HCT116 (cell line): Measurements from ENCODE around the gene GTF2A1. TPM values are rescaled to one million over a fixed set of nuclear protein-coding genes. Genes with fewer than 3 reads are reported as not detected.

Source experiments
- ATAC-seq: fragments of 200-7000 bp; cut with Tn5 transposase; 2 replicates; pipeline ENCODE4 v1.9.1; 2020; ENCODE audit warnings: mild to moderate bottlenecking, moderate library complexity
- BruUV-seq: library from RNA; stranded (reverse); fragments of 400-500 nt; replicated peaks from 2 replicates; lab custom pipeline; 2021; lab: Mats Ljungman, UMichigan
- CTCF ChIA-PET: fragments of 300-600 bp; sonication (Branson Sonifier 250); formaldehyde crosslinking; loops from one replicate; lab custom pipeline; 2021; ENCODE audit warnings: antibody characterized with exemption; lab: Charles Lee
- POLR2A ChIA-PET: fragments of 300-600, 350-600 bp; sonication (Branson Sonifier 250); formaldehyde crosslinking; loops from one replicate; lab custom pipeline; 2021; ENCODE audit warnings: antibody characterized with exemption; lab: Charles Lee
- RAD21 ChIA-PET, 2 experiments: fragments of 300-600 bp; sonication (Branson Sonifier 250); formaldehyde crosslinking; loops; one replicate each; lab custom pipeline; 2023; ENCODE audit warnings: low total read pairs in 2 of 2; ENCODE audit not compliant: uncharacterized antibody in 2 of 2, unreplicated experiment in 2 of 2, low non-redundant PET in 1 of 2; lab: Charles Lee
- DNase-seq: peaks from one replicate; pipeline ENCODE4 v3.0.0-alpha.2; 2010; ENCODE audit warnings: low read depth, low spot score
- H2AFZ ChIP-seq: fragments of 200-600 bp; shearing (Covaris generic), sonication (generic); 2 replicates; pipeline ENCODE4 v1.6.1; 2017; ENCODE audit warnings: low read depth, mixed run types, mixed read lengths, antibody characterized with exemption, low read length; ENCODE audit not compliant: poor library complexity, severe bottlenecking
- H3K27ac ChIP-seq: 2 replicates; pipeline ENCODE4 v1.5.1; 2012; ENCODE audit warnings: low read depth, low read length
- H3K27me3 ChIP-seq: fragments of 200-600 bp; sonication (generic); 2 replicates; pipeline ENCODE4 v1.6.1; 2016; ENCODE audit warnings: mixed run types, low read length, mixed read lengths; ENCODE audit not compliant: insufficient read depth
- H3K36me3 ChIP-seq, 2 experiments: fragments of 200-500 bp in 1 of 2; fragments of 200-600 bp in 1 of 2; sonication (Bioruptor generic) in 1 of 2; sonication (generic) in 1 of 2; 2 replicates each; pipeline versions ENCODE4 v1.5.1 to v1.6.1; 2014 to 2016; ENCODE audit warnings: low read length in 2 of 2, inconsistent platforms in 1 of 2, mixed read lengths in 1 of 2, mixed run types in 1 of 2; ENCODE audit not compliant: insufficient read depth in 2 of 2, control insufficient read depth in 1 of 2
- H3K4me1 ChIP-seq, 2 experiments: fragments of 200-600 bp in 1 of 2; sonication (generic) in 1 of 2; 2 replicates each; pipeline versions ENCODE4 v1.5.1 to v1.6.1; 2012 to 2017; ENCODE audit warnings: low read length in 2 of 2, inconsistent platforms in 1 of 2, mild to moderate bottlenecking in 1 of 2, mixed read lengths in 1 of 2, mixed run types in 1 of 2, moderate library complexity in 1 of 2; ENCODE audit not compliant: insufficient read depth in 2 of 2, control insufficient read depth in 1 of 2
- H3K4me2 ChIP-seq: fragments of 200-600 bp; sonication (generic); 2 replicates; pipeline ENCODE4 v1.6.1; 2017; ENCODE audit warnings: mixed run types, low read length, mixed read lengths
- H3K4me3 ChIP-seq, 2 experiments: fragments of 200-600 bp in 1 of 2; sonication (generic) in 1 of 2; replicated peaks in 1 of 2; 2 replicates each; pipeline ENCODE4 v1.5.1; 2011 to 2016; ENCODE audit warnings: low read length in 2 of 2, control low read depth in 1 of 2, low read depth in 1 of 2, mild to moderate bottlenecking in 1 of 2, mixed read lengths in 1 of 2, mixed run types in 1 of 2
- H3K79me2 ChIP-seq: fragments of 200-600 bp; sonication (generic); 2 replicates; pipeline ENCODE4 v1.6.1; 2017; ENCODE audit warnings: mild to moderate bottlenecking, mixed run types, low read length, moderate library complexity, mixed read lengths; ENCODE audit not compliant: insufficient read depth
- H3K9ac ChIP-seq: fragments of 200-600 bp; sonication (generic); 2 replicates; pipeline ENCODE4 v1.6.1; 2016; ENCODE audit warnings: low read length, mixed read lengths
- H3K9me2 ChIP-seq: fragments of 200-600 bp; sonication (generic), shearing (Covaris generic); 2 replicates; pipeline ENCODE4 v1.6.1; 2017; ENCODE audit warnings: mixed run types, mild to moderate bottlenecking, moderate library complexity; ENCODE audit not compliant: insufficient read depth
- H3K9me3 ChIP-seq, 2 experiments: fragments of 200-500 bp in 1 of 2; fragments of 200-600 bp in 1 of 2; sonication (Bioruptor generic) in 1 of 2; sonication (generic) in 1 of 2; 2 replicates each; pipeline ENCODE4 v1.6.1; 2014 to 2017; ENCODE audit warnings: low read length in 2 of 2, mixed read lengths in 2 of 2, inconsistent platforms in 1 of 2, low read depth in 1 of 2, mild to moderate bottlenecking in 1 of 2, mixed run types in 1 of 2, moderate library complexity in 1 of 2; ENCODE audit not compliant: control insufficient read depth in 1 of 2, insufficient read depth in 1 of 2
- H4K20me1 ChIP-seq: fragments of 200-600 bp; sonication (generic), shearing (Covaris generic); 2 replicates; pipeline ENCODE4 v1.6.1; 2017; ENCODE audit warnings: mixed run types, mild to moderate bottlenecking, moderate library complexity; ENCODE audit not compliant: insufficient read depth
- ATF3 ChIP-seq: IDR thresholded peaks from 2 replicates; pipeline ENCODE4 v1.6.1; 2012
- CBX3 ChIP-seq: IDR thresholded peaks from 2 replicates; pipeline ENCODE4 v1.6.1; 2012; ENCODE audit warnings: low read depth
- CEBPB ChIP-seq: IDR thresholded peaks from 2 replicates; pipeline ENCODE4 v1.6.1; 2012; ENCODE audit warnings: low read depth
- CTCF ChIP-seq, 3 experiments: fragments of 200-600 bp in 1 of 3; sonication (generic) in 1 of 3; IDR thresholded peaks in 2 of 3; conservative IDR thresholded peaks in 1 of 3; 2 replicates each; pipeline ENCODE4 v1.5.1; 2012 to 2017; ENCODE audit warnings: low read depth in 2 of 3, low read length in 2 of 3, antibody characterized with exemption in 1 of 3, borderline replicate concordance in 1 of 3, control low read depth in 1 of 3, mild to moderate bottlenecking in 1 of 3, mixed read lengths in 1 of 3, mixed run types in 1 of 3, moderate library complexity in 1 of 3; ENCODE audit not compliant: insufficient read depth in 1 of 3
- EGR1 ChIP-seq: IDR thresholded peaks from 2 replicates; pipeline ENCODE4 v1.6.1; 2012; ENCODE audit warnings: low read depth
- EZH2 ChIP-seq: fragments of 200-600 bp; sonication (generic); IDR thresholded peaks from 2 replicates; pipeline ENCODE4 v1.6.1; 2017; ENCODE audit warnings: antibody characterized with exemption, mixed run types
- EZH2phosphoT487 ChIP-seq: fragments of 200-600 bp; IDR thresholded peaks from 2 replicates; pipeline ENCODE4 v1.6.1; 2018; ENCODE audit warnings: antibody characterized with exemption, borderline replicate concordance
- FOSL1 ChIP-seq: IDR thresholded peaks from 2 replicates; pipeline ENCODE4 v1.6.1; 2012; ENCODE audit warnings: low read depth
- MAX ChIP-seq: IDR thresholded peaks from 2 replicates; pipeline ENCODE4 v1.6.1; 2012
- POLR2A ChIP-seq: IDR thresholded peaks from 2 replicates; pipeline ENCODE4 v1.7.0; 2011; ENCODE audit warnings: borderline replicate concordance; ENCODE audit not compliant: insufficient read depth, insufficient read length; ENCODE audit errors: extremely low read depth
- POLR2AphosphoS5 ChIP-seq: IDR thresholded peaks from 2 replicates; pipeline ENCODE4 v1.6.1; 2011; ENCODE audit warnings: mild to moderate bottlenecking, low read depth, low read length, moderate library complexity
- SIN3A ChIP-seq: IDR thresholded peaks from 2 replicates; pipeline ENCODE4 v1.6.1; 2012; ENCODE audit warnings: low read depth
- TCF7L2 ChIP-seq: IDR thresholded peaks from 2 replicates; pipeline ENCODE4 v1.7.0; 2011; ENCODE audit warnings: borderline replicate concordance, inconsistent platforms; ENCODE audit not compliant: insufficient read depth, insufficient read length; ENCODE audit errors: extremely low read depth
- YY1 ChIP-seq: IDR thresholded peaks from 2 replicates; pipeline ENCODE4 v1.6.1; 2011; ENCODE audit warnings: low read length, low read depth, moderate library complexity, mild to moderate bottlenecking; ENCODE audit not compliant: insufficient replicate concordance; ENCODE audit errors: extremely low read depth
- ZNF274 ChIP-seq: fragments of 200-500 bp; sonication (Bioruptor generic); IDR thresholded peaks from 2 replicates; pipeline ENCODE4 v1.6.1; 2014; ENCODE audit warnings: mild to moderate bottlenecking, low read depth, low read length, inconsistent platforms
- intact Hi-C: fragments of 100-400 bp; cut with micrococcal nuclease; formaldehyde crosslinking; loops from 2 replicates; pipeline ENCODE4 v1.10.0; 2022
- total RNA-seq: library from RNA; stranded (reverse); gene quantifications from one replicate; pipeline ENCODE4 v1.2.1, GENCODE V29; 2021; ENCODE audit not compliant: unreplicated experiment

Gene GTF2A1
- total RNA-seq, 1 experiment from 2014 or later = 39.7 TPM

- Histone ChIP-seq H4K20me1 (no peaks in the 10 kb centered on the region), H3K4me2 (no peak overlapping the region), H2AFZ (no peak overlapping the region), H3K4me3 (no peak overlapping the region), H3K9me2 (no peaks in the 10 kb centered on the region), H3K27me3 (no peaks in the 10 kb centered on the region), H3K4me1 (peaks cover 7 to 20% of the 10 kb centered on the region in 2 experiments), H3K36me3 (no peaks in the 10 kb centered on the region), H3K9ac (no peak overlapping the region), H3K27ac (no peak overlapping the region)
- no peak for ATAC-seq
- no TSS peak for BruUV-seq
- intact Hi-C loops = loop anchor here (5.0 kb wide), 1 partner anchor 310 kb away; the partner anchor contains the start of gene SEL1L
- CTCF ChIA-PET = interaction anchor here (1.8 kb wide), 1 partner anchor 46 kb away, joined by 3 read pairs; no protein-coding TSS in a partner anchor
- RAD21 ChIA-PET = no interaction called here
- TF ChIP-seq EZH2phosphoT487 (no peak), MAX (no peak), FOSL1 (no peak), EGR1 (no peak), POLR2AphosphoS5 (no peak)
- TF ChIP-seq, all 23 proteins: peak for 0
- DNase-seq = no peak
- POLR2A ChIA-PET = no interaction called here
- Histone ChIP-seq H3K79me2 (peaks cover 26% of the 10 kb centered on the region), H3K9me3 (no peaks in the 10 kb centered on the region)
Observed at GRCh38 chr14:81222691-81223090, 1.9 kb upstream of the GTF2A1 start.

- peak overlapping the region; percentile 77 for H3K4me2 ChIP-seq
- peaks cover 32% of the 10 kb centered on the region for H3K79me2 ChIP-seq
- RAD21 ChIA-PET = no interaction called here
- H4K20me1 ChIP-seq = no peaks in the 10 kb centered on the region
- H3K9me2 ChIP-seq = no peaks in the 10 kb centered on the region
- peak overlapping the region; percentile 89; the same call in 1 of the 2 replicates for H3K9ac ChIP-seq
- no TSS peak for BruUV-seq
- H3K27me3 ChIP-seq = no peaks in the 10 kb centered on the region
- peak overlapping the region in 1 of 2 experiments; percentile 75; a peak in 1 of 4 replicates for H3K4me3 ChIP-seq
- no peaks in the 10 kb centered on the region for H3K36me3 ChIP-seq
- intact Hi-C loops = loop anchor here (5.0 kb wide), 1 partner anchor 310 kb away; the partner anchor contains the start of gene SEL1L
- no peaks in the 10 kb centered on the region for H3K9me3 ChIP-seq
- no peak for DNase-seq
- no peak for ATAC-seq
- peak overlapping the region; percentile 95 for H3K27ac ChIP-seq
- CTCF ChIA-PET = interaction anchor here (1.8 kb wide), 1 partner anchor 46 kb away, joined by 3 read pairs; no protein-coding TSS in a partner anchor
- H3K4me1 ChIP-seq = peaks cover 7 to 20% of the 10 kb centered on the region in 2 experiments
- POLR2A ChIA-PET = no interaction called here
- H2AFZ ChIP-seq = no peak overlapping the region
- TF ChIP-seq CEBPB (no peak), ATF3 (no peak), YY1 (no peak), EZH2 (no peak), FOSL1 (no peak), TCF7L2 (no peak), EGR1 (no peak), CBX3 (no peak), CTCF (IDR thresholded peaks at IDR 0.05 in 2 of 3, conservative IDR thresholded peaks at IDR 0.05 in 1 of 3; ENCODE audit: borderline replicate concordance in 1 of 3, insufficient read depth in 1 of 3, low read depth in 2 of 3, low read length in 2 of 3) (no peak), POLR2A (no peak), POLR2AphosphoS5 (no peak), ZNF274 (no peak), SIN3A (no peak), EZH2phosphoT487 (no peak)
Observed at GRCh38 chr14:81222126-81222525, 1.4 kb upstream of the GTF2A1 start.
